ENCODE measurements around the gene ASF1B.

The ASF1B gene

GRCh38 chr19:14073925-14074838, 62.2 kb downstream of the ASF1B start:
- DNase-seq = peak in 1 of 2 donors; percentile 72
- intact Hi-C loops (cut with DNase I; ENCODE audit: low total_unique reads) = loop anchor here (5.0 to 10.0 kb wide), 2 partner anchors 63 to 289 kb away; partner anchors contain the start of gene ASF1B
- H3K36me3 ChIP-seq = no peaks in the 10 kb centered on the region
- H3K4me1 ChIP-seq = peaks cover 0 to 40% (median 31%) of the 10 kb centered on the region in 4 donors
- no peaks in the 10 kb centered on the region for H3K9me3 ChIP-seq
- peak overlapping the region; percentile 88 to 92 for H3K27ac ChIP-seq
- H3K4me3 ChIP-seq = peak overlapping the region; percentile 62 to 73
- no peaks in the 10 kb centered on the region for H3K27me3 ChIP-seq
- TF ChIP-seq CTCF (IDR thresholded peaks at IDR 0.05) = no peak

DNA sequence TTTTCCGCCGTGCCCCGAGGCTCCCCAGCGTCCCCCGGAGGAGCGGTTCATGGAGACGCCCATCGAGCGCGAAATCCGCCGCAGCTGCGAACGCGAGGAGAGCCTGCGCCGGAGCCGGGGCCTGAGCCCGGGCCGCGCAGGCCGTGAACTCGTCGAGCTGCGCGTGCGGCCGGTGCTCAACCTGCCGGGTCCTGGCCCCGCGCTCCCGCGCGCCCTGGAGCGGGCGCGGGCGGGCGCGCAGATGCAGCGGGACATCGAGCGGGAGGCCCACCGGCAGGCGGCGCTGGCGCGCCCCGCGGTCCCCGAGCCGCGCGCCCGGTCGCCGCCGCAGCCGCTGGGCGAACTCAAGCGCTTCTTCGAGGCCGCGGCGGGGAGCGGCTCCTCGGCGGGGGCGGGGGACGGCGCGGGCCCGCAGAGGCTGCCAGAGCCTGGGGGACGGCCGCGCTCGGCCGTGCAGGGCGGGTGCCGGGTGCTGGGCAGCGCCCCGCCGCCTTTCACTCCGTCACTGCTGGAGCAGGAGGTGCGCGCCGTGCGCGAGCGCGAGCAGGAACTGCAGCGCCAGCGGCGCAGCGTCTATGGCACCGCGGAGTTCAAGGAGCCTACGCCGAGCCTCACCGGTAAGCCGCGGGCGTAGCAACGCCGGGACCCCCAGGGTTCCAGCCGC, 63.0 kb downstream of the ASF1B start:
- Histone ChIP-seq H3K36me3 (no peaks in the 10 kb centered on the region), H3K27ac (peak overlapping the region; percentile 88 to 92), H3K4me3 (peak overlapping the region; percentile 62 to 73), H3K4me1 (peaks cover 0 to 40% (median 31%) of the 10 kb centered on the region in 4 donors), H3K9me3 (no peaks in the 10 kb centered on the region), H3K27me3 (no peaks in the 10 kb centered on the region)
- TF ChIP-seq CTCF (IDR thresholded peaks at IDR 0.05) = peak in 1 of 2 experiments; percentile 94
- intact Hi-C loops (cut with DNase I; ENCODE audit: low total_unique reads) = loop anchor here (5.0 to 10.0 kb wide), 2 partner anchors 64 to 289 kb away; partner anchors contain the start of gene ASF1B
- peak; percentile 62 to 86 for DNase-seq

- intact Hi-C loops (cut with DNase I; ENCODE audit: low total_unique reads) = loop anchor here (1.0 to 10.0 kb wide), 3 partner anchors 65 to 288 kb away; partner anchors contain the start of gene ASF1B
- H3K9me3 ChIP-seq = no peaks in the 10 kb centered on the region
- DNase-seq = peak in 1 of 2 donors; percentile 73
Measured at GRCh38 chr19:14072535-14073260, 63.7 kb downstream of the ASF1B start, which contains the start of gene MISP3. Gene MISP3 (plus strand): TSS chr19:14072786. CDS start chr19:14073310, 524 bp downstream.

DNA sequence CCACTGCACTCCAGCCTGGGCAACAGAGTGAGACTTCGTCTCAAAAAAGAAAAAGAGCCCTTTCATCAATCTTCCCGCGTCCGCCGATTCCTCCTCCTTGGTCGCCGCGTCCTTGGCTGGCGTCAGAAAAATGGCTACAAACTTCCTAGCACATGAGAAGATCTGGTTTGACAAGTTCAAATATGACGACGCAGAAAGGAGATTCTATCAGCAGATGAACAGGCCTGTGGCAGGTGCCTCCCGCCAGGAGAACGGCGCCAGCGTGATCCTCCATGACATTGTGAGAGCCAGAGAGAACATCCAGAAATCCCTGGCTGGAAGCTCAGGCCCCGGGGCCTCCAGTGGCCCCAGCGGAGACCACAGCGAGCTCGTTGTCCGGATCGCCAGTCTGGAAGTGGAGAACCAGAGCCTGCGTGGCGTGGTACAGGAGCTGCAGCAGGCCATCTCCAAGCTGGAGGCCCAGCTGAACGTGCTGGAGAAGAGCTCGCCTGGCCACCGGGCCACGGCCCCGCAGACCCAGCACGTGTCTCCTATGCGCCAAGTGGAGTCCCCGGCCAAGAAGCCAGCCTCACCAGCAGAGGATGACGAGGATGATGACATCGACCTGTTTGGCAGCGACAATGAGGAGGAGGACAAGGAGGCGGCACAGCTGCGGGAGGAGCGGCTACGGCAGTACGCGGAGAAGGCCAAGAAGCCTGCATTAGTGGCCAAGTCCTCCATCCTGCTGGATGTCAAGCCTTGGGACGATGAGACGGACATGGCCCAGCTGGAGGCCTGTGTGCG, 65.9 kb downstream of the ASF1B start:
- DNase-seq = no peak
- Histone ChIP-seq H3K27ac (no peak overlapping the region), H3K27me3 (no peaks in the 10 kb centered on the region), H3K4me1 (peaks cover 0 to 35% (median 28%) of the 10 kb centered on the region in 4 donors), H3K4me3 (no peak overlapping the region), H3K36me3 (no peaks in the 10 kb centered on the region), H3K9me3 (no peaks in the 10 kb centered on the region)
- intact Hi-C loops (cut with DNase I; ENCODE audit: low total_unique reads) = loop anchor here (5.0 to 10.0 kb wide), 2 partner anchors 67 to 286 kb away; partner anchors contain the start of gene ASF1B
- no peak for TF ChIP-seq CTCF (IDR thresholded peaks at IDR 0.05)

More at GRCh38 chr19:14072535-14073260, 63.7 kb downstream of the ASF1B start, which contains the start of gene MISP3:
- no peaks in the 10 kb centered on the region for H3K36me3 ChIP-seq
- no peaks in the 10 kb centered on the region for H3K27me3 ChIP-seq
- peak within 1 kb of the TSS; percentile 62 to 73 for H3K4me3 ChIP-seq
- H3K4me1 ChIP-seq = peaks cover 0 to 40% (median 31%) of the 10 kb centered on the region in 4 donors
- peak within 1 kb of the TSS; percentile 88 to 92 for H3K27ac ChIP-seq
- no peak for TF ChIP-seq CTCF (IDR thresholded peaks at IDR 0.05)

Data from tibial artery (tissue), 4 donors.